Progenitor cell of endocrine pancreas (in vitro differentiated cells): ENCODE results near the gene AK9. TPM values are rescaled to one million over a fixed set of nuclear protein-coding genes. Genes with fewer than 3 reads are reported as not detected.

Experiments
- DNase-seq: peaks from one replicate; pipeline ENCODE4 v3.0.0; 2021; ENCODE audit warnings: low spot score; ENCODE audit not compliant: unreplicated experiment
- H3K27ac Mint-ChIP-seq: 2 replicates; pipeline ENCODE4 v1.8.0; 2021; ENCODE audit warnings: mild to moderate bottlenecking, moderate library complexity, mixed read lengths
- H3K27me3 Mint-ChIP-seq: 2 replicates; pipeline ENCODE4 v1.8.0; 2021; ENCODE audit warnings: mixed read lengths
- H3K36me3 Mint-ChIP-seq: 2 replicates; pipeline ENCODE4 v1.8.0; 2022; ENCODE audit warnings: mixed read lengths; ENCODE audit not compliant: insufficient read depth
- H3K4me1 Mint-ChIP-seq: 2 replicates; pipeline ENCODE4 v1.8.0; 2021; ENCODE audit warnings: low read depth, mixed read lengths
- H3K4me3 Mint-ChIP-seq: 2 replicates; pipeline ENCODE4 v1.8.0; 2021; ENCODE audit warnings: low read depth, mild to moderate bottlenecking, moderate library complexity, mixed read lengths
- H3K9me3 Mint-ChIP-seq: 2 replicates; pipeline ENCODE4 v1.8.0; 2021; ENCODE audit warnings: low read depth, mixed read lengths
- total RNA-seq: library from RNA; stranded (reverse); gene quantifications from 2 replicates; pipeline ENCODE4 v1.2.1, GENCODE V29; 2021
- TF ChIP-seq, protein P1 (sequence below): fragments of 200-600 bp; sonication (generic); IDR thresholded peaks from one replicate; pipeline ENCODE4 v1.5.0; 2021; ENCODE audit warnings: antibody characterized with exemption, mild to moderate bottlenecking; ENCODE audit not compliant: unreplicated experiment

AK9 gene
- total RNA-seq, 1 donor from 2014 or later: 12.8 TPM

DNA sequence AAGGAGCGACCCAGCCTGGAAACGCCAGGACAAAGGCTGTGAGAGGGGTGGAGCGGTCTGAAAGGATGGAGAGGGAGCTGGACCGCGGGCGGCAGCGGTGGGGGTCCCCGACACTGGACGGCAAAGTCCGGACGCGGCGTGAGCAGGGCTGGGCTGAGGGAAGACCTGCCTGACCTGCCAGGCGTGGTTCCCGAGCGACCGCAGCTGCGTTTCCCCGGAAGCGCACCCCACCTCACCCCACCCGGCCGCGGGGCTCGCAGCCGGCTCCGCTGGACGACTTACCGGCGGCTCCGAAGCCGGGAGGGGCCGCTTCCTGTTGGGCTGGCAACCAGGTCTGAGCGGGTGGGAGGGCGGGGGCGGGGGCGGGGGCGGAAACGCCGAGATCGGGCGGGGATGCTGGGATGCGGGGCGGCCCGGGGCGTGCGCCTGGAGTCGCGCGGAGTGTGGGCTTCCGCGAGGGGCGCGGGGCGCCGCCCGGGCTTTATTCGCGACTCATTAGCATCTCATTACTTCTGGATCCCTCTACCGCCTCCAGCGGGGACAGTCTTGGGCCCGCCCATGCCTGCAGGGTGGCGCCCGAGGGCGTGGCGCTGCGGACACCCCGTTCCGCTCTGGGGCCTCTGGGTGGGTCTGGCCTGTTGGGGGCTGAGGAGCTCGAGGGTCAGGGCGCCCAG lies 235.4 kb downstream of the AK9 start, which contains the start of gene MICAL1:
MICAL1 (minus strand) TSS at position 336 of the 674 bp plus-strand sequence. CDS start 1,576 bp downstream, outside the sequence.
- TF ChIP-seq, protein P1, sequence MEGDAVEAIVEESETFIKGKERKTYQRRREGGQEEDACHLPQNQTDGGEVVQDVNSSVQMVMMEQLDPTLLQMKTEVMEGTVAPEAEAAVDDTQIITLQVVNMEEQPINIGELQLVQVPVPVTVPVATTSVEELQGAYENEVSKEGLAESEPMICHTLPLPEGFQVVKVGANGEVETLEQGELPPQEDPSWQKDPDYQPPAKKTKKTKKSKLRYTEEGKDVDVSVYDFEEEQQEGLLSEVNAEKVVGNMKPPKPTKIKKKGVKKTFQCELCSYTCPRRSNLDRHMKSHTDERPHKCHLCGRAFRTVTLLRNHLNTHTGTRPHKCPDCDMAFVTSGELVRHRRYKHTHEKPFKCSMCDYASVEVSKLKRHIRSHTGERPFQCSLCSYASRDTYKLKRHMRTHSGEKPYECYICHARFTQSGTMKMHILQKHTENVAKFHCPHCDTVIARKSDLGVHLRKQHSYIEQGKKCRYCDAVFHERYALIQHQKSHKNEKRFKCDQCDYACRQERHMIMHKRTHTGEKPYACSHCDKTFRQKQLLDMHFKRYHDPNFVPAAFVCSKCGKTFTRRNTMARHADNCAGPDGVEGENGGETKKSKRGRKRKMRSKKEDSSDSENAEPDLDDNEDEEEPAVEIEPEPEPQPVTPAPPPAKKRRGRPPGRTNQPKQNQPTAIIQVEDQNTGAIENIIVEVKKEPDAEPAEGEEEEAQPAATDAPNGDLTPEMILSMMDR: peak; percentile 43
- H3K27me3 Mint-ChIP-seq: peaks cover 5% of the 10 kb centered on the region
- H3K4me3 Mint-ChIP-seq: peak within 1 kb of the TSS; percentile 95
- peaks cover 18% of the 10 kb centered on the region for H3K4me1 Mint-ChIP-seq
- H3K27ac Mint-ChIP-seq: peak within 1 kb of the TSS; percentile 88
- peak; percentile 68 for DNase-seq
- no peaks in the 10 kb centered on the region for H3K9me3 Mint-ChIP-seq
- H3K36me3 Mint-ChIP-seq: peaks cover 7% of the 10 kb centered on the region

DNA sequence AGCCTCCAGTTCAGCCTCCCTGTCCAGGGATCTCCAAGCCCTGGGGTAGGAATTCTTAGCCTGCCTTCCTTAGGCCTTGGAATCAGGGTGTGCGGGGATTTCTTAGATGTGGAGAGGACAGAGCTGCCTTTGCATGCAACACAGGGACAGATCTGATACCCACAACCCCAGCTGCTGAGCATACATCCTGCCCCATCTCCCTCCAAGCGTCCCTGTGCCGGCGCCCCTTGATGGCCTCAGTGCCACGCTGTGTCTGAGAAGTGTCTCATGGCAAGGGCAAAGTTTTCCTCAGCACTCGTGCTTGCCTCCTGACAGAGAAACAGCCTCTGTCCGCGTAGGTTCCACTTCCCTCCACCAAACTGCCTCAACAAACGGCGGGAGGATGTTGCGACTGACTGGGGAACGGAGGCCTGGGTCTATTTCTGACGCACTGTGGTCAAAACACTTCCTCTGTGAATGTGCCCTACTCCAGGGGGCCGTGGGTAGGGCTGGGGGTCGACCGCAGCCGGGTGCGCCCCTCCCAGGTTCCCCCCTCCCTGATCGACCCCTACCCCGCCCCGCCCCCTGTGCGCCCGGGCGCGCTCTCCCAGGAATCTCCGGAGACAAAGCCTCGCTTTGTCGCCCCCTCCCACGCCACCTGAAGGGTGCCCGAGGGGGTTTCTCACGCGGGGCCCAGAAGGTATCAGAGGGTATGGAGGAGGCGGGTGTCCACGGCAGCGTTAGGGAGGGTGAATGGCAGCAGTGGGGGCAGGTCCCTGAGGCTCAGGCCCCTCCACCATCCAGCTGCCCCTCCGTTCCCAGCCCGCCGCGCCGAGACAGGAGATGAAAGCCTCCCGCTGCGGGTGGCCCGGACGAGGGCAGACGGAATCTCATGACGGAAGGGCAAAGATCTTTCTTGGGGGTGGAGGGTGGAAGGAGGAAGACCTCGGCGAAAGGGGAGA lies 236.2 kb downstream of the AK9 start:
- Mint-ChIP-seq H3K4me1 (peaks cover 13% of the 10 kb centered on the region), H3K36me3 (peaks cover 7% of the 10 kb centered on the region), H3K27me3 (peaks cover 5% of the 10 kb centered on the region), H3K27ac (peak overlapping the region; percentile 88), H3K4me3 (peak overlapping the region; percentile 95), H3K9me3 (no peaks in the 10 kb centered on the region)
- DNase-seq: no peak
- TF ChIP-seq, protein P1: no peak

DNA sequence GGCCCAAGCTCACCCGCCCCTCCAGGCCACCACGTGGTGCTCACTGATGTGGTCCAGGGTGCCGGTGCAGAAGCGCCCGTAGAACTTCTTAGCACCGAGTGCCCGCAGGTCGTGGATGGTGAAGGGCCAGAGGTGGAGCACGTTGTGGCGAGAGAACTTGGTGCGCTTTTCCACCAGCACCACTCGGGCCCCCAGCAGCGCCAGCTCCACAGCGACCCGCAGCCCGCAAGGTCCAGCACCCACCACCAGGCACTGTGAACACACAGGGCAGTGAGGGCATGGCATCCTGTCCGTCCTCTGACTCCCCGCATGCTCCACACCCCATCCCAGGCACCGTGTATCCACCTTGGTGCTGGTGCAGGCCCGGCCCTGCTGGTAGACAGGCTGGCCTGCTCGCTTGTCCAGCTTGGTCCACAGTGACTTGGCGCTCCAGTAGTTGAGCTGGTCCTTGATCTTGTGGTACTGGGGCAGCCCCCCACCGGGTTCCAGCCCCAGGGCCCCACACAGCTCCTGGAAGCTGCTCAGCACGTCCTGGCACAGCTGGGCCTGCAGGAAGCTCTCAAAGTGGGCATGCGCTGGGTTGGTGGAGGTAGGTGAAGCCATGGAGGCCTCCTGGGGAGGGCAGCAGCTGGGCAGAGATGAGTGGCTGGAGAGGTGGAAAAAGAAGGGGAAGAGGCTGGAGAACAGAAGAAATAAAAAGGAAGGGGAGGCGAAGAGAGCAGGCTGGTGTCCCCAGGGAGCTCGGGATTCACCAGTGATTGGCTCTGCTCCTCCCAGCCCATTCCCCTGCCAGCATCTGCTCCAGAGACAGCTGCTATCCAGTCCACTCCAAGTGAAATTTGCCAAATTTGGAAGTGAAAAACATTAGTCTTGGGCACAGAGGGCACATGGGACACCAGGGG lies 237.2 kb downstream of the AK9 start:
- TF ChIP-seq, protein P1: no peak
- peak overlapping the region; percentile 95 for H3K4me3 Mint-ChIP-seq

DNA sequence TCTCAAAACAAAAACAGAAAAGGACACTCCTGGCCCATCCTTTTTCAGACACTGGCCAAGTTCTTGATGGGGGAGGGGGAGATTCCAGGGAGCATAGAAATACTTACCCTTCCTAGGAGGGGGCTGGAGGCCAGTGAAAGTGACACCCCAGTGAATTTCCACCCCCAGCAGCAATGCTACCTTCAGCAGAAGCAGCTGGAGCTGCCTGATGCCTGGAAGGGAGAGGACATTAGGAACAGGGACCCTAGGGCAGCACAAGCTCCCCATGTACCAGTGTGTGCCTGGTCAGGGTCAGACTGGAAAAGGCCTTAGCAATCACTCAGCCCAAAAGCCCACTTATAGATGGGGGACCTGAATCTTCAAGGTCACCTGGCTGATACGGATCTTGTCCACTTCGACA lies 237.8 kb downstream of the AK9 start:
- Mint-ChIP-seq H3K9me3 (no peaks in the 10 kb centered on the region), H3K27me3 (peaks cover 5% of the 10 kb centered on the region), H3K27ac (no peak overlapping the region), H3K4me1 (peaks cover 7% of the 10 kb centered on the region), H3K4me3 (no peak overlapping the region), H3K36me3 (peaks cover 7% of the 10 kb centered on the region)
- TF ChIP-seq, protein P1: no peak
- no peak for DNase-seq

More for the DNA sequence above, 237.2 kb downstream of the AK9 start:
- Mint-ChIP-seq H3K36me3 (peaks cover 7% of the 10 kb centered on the region), H3K4me1 (peaks cover 8% of the 10 kb centered on the region), H3K9me3 (no peaks in the 10 kb centered on the region), H3K27me3 (peaks cover 5% of the 10 kb centered on the region), H3K27ac (no peak overlapping the region)
- no peak for DNase-seq

DNA sequence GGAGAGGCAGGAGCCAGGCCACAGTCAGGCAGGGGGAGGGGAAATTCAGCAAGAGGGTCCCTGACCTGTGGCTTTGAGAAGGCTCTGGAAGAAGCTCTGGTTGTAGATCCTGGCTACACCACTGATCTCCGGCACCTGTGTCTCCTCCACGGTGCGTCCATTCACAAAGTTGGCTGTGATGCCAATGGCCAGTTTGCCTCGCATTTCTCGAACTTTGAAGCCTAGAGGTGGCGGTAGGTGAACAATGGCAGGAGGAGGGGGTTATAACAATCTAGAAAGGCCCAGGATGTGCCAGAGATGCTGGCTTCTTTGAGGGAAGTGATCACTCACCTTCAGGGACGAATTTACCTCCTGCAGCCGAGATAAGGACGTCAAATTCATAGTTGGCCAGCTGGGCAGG lies 238.8 kb downstream of the AK9 start:
- H3K36me3 Mint-ChIP-seq: peaks cover 7% of the 10 kb centered on the region
- peak overlapping the region; percentile 80 for H3K27ac Mint-ChIP-seq
- no peaks in the 10 kb centered on the region for H3K9me3 Mint-ChIP-seq
- H3K4me3 Mint-ChIP-seq: no peak overlapping the region
- H3K4me1 Mint-ChIP-seq: peaks cover 5% of the 10 kb centered on the region
- DNase-seq: no peak
- peaks cover under 1% of the 10 kb centered on the region for H3K27me3 Mint-ChIP-seq
- TF ChIP-seq, protein P1: no peak
